AG08395 (cell line): ENCODE data around the gene FRAS1.

Experiments used
- DNase-seq: peaks from one replicate; pipeline ENCODE4 v3.0.0; 2012; ENCODE audit warnings: mixed read lengths, low spot score

Gene FRAS1

DNA sequence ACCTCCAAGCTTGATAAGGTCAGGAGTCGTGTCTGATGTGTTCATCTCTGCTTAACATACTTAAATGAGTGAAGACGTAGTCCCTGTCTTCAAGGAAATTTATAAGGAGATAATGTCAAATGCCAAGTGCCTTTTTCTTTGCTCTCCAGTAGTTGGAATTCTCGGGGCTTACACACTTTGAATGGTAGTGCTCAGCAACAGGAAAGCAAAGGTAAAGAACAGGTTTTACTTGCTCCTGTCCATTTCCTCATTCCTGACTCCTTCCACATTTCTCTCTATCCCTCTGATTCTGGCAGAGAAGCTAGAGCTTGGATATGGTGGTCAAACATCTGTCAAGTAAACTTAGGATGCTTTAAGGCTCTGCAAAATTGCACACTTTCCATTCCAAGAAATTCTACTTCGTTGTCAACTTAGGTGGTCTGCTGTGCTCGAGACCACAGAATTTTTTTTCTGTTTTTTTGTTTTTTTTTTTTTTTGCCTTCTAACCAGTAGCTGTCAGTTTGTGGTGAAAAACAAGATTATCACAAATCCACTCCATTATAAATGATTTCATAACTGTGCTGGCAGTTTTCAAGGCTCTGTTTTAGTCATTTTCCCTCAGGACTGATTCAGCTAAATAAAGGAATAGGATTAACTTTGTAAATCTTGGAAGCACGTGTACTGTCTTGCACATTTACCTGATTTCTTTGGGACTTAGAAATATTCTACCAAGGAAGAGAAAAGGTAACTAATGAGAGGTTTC is 313.7 kb downstream of the FRAS1 start:
- no peak for DNase-seq

DNA sequence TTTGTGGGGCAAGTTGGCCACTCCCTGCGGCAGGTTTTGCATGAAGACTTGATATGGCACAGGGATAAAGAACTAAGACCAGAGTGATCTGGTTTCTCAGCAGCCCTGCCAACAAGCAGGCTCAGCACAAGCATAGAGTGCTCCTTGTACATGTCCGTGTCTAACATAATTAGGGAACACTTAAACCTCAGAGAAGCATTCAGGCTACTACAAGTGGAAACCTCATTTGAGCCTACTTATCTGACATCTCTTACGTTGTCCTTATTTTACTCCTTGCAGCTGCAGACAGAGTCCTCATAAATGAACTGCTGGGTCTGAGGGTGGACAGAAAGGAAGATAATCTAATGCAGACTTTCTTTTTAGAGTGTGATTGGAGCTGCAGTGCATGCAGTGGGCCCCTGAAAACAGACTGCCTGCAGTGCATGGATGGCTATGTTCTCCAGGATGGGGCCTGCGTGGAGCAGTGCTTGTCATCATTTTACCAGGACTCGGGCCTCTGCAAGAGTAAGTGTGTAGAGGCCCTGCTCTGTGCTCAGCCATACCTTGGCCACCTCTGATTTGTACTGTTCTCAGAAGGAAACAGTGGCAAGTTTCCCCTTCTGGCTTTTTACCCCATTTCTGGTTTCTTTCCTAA is 315.3 kb downstream of the FRAS1 start:
- DNase-seq: no peak

DNA sequence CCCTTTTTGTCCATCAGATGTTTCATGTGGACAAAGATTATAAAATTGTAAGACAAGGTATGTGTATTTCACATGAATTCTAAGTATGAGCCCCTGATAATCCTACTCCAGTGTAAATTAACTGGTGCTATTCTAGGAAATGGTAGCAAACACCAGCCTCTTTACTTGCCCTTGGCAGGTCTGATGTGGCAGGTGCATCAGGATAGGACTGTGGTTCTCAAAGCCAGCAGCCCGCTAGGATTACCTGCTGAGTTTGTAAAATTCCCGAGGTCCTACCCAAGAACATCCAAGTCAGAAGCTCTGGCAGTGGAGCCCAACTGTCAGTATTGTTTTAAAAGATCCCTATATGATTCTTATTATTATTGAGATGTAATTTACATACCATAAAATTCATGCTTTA is 320.4 kb downstream of the FRAS1 start:
- no peak for DNase-seq

DNA sequence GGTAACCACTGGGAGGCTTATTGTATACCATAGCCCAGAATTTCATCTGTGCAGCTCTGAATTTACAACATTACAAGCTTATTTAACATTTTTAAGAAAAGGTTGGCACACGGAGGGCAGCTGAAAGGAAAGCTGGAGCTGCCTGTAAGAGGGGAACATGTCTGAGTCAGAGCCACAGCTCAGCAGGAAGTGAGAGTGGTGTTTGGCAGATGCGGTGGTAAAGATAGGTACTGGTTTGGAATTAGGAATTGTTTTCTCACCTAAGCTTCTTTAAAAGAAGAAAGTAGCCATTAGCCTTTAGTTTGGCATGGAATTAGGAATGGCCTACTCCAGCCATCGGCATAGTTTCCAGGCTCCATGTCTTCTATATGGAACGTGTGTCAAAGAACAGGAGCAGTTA is 321.9 kb downstream of the FRAS1 start:
- DNase-seq: no peak

DNA sequence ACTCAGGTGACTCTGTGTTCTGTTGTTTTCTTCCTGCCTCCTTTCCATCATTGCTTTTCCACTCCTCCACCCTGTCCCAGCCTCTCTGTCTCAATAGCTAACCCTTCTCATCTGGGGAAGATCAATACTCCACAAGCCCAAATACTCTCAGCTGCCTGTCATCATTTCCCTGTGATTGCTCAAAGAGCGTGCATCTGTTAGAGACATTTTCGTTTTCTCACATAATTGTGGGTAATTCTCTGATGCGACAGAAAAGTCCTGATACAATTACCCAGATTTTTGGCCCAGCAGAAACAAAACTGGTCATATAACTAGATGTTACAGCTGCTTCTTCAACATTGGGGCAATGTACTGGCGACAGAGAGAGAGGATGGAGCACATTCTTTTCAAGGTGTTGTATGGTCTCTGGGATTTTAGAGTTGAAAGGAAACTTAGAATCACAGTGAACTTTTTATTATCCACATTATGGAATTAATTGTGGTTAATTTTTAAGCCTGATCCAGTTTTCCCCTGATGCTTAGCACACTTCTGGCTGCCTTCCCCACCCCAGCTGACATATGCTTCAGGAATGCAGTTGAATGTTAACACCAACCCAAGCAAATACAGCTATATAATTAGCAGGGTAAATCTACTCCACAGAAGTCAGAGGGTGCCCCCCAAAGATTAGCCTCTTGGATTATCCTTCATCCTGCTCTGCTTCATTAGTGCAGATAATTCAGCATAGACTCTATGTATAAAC is 323.0 kb downstream of the FRAS1 start:
- DNase-seq: peak; percentile 61

DNA sequence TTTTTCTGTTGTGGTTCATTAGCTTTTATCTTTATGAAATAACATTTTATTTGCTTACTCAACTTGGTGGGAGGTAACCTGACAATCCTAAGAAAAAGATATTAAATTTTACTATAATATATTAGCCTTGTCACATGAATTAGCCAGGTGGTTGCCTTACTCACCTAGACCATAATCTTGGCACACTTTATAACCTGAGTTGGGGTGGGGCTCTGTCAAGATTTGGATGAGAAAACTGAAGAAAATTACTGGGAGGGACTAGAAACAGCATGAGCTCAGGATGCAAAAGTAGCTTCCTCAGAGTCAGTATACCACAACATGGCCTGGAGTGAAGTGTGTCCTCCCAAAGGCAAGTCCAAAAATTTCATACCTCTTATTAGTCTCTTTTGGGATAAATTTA is 329.6 kb downstream of the FRAS1 start:
- no peak for DNase-seq

DNA sequence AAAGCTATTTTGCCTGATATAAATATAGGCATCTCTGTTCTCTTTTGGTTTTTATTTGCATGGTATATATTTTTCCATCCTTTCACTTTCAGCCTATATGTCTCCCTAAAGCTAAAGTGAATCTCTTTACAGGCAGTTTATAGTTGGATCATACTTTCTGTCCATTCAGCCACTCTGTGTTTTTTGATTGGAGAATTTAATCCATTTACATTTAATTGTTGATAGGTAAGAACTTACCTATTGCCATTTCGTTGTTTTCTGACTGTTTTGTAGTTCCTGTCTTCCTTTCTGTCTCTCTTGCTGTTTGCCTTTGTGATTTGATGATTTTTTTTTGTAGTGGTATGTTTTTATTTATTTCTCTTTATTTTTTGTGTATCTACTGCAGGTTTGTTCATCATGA is 338.5 kb downstream of the FRAS1 start:
- DNase-seq: no peak

DNA sequence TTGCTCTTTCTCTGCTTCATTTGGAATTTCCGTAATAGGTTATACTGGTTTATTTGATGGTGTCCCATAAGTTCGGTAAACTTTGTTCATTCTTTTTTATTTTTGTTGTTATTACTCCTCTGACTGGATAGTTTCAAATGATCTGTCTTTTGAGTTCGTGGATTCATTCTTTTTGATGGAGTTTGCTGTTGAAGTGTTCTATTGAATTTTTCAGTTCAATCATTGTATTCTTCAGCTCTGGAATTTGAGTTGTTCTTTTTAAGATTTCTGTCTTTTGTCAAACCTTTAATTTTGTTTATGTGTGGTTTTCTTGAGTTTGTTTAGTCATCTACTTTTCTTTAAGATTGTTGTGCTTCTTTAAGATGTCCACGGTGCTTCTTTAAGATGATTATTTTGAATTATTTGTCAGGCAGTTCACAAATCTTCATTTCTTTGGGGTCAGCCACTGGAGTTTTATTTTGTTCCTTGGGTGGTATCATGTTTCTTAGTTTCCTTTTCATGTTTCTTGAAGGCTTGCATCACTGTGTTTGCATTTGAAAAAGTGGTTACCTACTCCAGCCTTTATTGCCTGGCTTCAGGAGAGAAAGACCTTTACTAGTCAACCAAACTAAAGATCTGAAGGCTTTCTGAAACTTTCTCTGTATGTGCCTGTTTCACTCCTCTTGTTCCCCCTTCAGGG is 339.6 kb downstream of the FRAS1 start:
- no peak for DNase-seq

DNA sequence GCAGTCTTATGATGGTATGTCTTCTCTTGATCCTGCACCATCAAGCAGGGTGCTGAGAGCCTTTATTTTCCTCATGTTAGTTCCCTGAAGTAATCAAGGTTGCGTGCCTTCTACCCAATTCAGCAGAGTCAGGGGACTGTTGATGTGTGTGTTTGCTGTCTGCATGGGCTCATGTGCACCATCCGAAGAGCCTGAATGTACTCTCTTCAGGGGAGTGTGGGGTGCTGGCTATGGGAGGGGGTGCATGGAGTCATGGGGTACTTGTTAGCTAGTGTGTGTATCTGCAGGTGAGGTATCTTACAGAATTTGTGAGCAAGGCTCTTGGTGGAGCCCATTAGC is 340.1 kb downstream of the FRAS1 start:
- no peak for DNase-seq

DNA sequence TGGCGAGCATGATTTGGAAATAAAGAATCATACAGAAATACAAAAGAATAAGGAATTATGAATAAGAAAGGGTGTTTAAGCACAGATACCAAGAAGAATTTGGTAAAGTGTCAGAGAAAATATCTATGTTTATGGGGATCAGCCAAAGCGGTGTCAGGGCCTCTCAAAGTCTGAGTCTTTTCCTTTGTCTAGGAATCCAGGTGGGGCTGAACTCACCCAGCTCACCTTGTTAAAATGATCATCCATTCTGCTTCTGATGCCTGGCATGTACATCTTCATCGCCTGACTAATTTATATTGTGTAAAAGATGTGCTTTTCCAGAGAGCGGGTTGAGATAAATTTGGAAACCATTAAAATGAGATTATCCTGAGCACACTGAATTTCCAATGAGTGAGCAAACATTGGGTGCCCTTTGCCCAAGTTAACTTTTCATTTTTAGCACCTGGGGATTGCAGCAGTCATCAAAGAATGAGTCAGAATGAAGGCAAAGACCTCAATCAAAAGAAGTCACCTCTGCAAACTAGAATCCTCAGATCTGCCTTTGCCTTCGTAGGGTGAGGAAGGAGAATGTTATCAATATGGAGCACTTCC is 352.6 kb downstream of the FRAS1 start:
- no peak for DNase-seq

DNA sequence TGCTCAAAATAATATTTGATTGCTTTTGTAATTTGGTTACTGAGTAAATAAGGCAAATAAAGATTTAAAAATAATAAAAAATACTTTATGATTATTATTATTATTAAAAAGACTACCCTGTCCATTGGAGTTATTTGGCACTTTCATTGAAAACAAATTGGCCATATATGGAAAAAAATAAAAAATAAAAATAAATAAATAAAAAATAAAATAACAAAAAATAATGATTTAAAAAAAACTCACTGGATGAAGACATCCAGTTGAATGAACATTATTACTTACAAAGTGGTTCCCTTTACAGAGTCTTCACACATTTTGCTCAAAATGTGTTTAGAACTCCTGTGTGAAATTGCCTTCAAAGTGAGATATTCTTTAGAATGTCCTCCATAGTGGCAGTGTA is 353.1 kb downstream of the FRAS1 start:
- DNase-seq: no peak

DNA sequence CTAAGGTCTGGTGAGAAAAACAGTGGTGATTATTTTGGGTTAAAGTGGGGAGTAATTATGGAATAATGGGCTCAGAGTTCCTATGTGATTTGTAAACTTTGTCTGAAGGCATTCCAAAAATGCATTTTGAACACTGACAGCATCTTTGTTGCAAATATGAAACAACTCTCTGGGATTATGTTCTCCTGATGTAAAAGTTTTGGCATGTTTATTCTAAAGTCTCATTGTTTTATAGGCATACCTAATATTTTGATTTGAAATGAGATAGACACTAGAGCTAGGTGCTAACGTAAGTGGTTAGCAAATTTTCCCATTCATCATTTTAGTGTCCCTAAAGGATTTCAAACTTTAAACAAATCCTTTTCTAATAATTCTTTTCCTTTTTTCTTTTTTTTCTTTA is 353.6 kb downstream of the FRAS1 start:
- DNase-seq: peak; percentile 23

DNA sequence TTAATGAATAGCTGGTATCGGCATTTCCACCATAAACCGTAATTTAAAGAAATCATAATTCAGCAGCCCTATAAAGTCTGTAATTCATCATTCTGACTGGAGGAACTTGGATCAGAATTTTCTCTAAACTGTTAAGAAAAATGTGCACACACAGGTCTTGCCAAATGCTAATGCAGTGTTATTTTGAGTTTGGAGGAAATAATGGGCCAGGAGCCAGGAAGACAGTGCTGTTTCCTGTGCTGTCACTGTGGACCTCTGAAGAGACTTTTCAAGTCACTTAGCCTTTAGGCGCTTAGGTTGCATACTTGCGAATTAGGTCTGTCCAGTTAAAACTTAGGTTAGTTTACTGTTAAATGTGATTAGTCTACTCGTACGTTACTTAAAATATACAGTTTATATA is 357.0 kb downstream of the FRAS1 start:
- no peak for DNase-seq

DNA sequence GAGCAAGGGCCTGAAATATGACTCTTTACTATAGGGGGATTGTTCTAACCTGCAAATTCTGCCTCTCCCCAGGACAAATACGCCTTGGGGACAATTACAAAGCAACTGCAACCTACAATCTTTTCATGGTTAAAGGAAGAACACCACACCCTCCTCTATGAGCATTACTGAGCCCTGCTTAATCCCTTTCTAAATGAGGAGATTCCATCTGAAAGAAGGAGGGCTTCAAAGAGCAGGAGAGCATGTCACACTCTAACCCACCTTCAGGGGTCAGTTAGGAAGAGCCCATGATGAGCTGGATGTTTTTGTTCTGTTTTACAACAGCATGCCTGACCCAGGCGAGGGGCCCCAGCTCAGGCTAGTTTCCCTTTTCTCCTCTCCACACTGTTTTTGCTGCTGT is 360.5 kb downstream of the FRAS1 start:
- no peak for DNase-seq

DNA sequence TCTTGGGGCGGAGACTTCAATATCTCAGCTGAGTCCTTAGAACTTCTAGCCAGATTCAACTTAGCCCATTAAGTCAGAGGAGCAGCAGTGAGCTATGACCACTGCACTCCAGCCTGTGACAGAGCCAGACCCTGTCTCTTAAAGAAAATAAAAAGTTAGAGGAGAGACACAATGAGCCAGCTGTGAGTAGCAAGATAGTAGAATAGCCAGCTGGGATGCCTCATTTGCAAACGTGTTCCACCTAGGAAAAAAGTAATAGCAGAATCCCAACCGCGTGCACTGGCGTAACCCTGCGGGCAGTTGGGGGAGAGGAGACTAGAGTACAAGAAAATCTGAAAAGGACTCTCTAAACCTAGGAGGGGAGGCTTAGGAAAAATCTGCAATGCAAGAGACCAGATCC is 361.3 kb downstream of the FRAS1 start:
- DNase-seq: no peak

DNA sequence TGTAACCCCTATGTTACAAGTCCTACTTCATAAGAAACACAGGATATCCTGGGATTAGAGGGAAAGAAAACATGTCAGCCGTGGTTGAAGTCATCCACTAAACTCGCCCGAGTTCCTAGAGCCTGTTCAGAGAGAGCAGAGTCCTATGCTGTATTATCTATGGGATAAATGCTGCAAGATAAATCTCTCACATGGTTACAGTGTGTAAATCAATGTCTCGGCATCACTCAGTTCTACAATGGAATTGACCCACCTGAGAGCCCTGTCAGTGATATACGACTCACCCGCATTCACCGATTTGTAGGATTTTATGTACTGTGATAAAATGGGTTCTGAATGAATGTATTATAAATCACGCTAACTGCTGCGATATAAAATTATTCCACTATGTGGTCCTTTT is 366.7 kb downstream of the FRAS1 start:
- no peak for DNase-seq

DNA sequence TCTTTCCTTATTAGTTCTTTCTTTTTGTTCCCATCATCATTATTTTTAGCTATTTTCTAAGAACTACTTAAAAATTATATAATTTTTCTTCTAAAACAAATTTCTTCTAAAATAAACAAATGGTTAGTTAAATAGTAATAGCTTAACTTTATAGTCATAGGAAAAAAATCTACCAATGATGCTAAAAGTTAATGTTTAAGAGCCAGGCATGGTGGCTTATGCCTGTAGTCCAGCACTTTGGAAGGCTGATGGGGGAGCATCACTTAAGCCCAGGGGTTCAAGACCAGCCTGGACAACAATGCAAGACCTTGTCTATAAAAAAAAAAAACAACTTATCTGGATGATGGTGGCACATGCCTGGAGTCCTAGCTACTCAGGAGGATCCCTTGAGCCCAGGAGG is 367.3 kb downstream of the FRAS1 start:
- DNase-seq: no peak

DNA sequence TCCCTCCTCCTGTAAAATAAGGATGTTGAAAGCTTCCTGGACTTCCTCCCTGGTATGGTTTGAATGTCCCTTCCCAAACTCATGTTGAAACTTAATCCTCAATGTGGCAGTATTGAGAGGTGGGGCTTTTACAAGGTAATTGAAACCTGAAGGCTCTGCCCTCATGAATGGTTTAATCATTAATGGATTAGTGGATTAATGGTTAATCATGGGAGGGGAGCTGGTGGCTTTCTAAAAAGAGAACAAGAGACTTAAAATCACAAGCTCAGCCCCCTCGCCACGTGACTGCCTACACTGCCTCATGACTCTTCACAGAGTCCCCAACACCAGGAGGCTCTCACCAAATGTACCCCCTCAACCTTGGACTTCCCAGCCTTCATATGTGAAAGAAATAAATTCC is 369.8 kb downstream of the FRAS1 start:
- no peak for DNase-seq

DNA sequence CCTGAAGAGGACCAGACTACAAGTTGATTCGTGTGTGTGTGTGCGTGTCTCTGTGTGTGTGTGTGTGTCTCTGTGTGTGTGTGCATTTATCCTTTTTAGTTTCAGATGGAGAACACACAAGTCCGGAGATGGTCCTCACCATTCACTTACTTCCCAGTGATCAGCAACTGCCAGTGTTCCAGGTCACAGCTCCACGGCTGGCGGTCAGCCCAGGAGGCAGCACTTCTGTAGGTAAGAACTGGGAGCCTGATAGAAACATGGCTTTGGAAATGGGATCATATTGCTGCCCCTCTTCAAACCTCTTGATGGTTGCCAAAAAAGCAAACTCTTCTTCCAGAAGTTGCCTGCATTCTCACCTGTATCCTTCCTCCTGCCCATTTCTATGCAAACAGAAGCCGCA is 371.9 kb downstream of the FRAS1 start:
- DNase-seq: no peak

DNA sequence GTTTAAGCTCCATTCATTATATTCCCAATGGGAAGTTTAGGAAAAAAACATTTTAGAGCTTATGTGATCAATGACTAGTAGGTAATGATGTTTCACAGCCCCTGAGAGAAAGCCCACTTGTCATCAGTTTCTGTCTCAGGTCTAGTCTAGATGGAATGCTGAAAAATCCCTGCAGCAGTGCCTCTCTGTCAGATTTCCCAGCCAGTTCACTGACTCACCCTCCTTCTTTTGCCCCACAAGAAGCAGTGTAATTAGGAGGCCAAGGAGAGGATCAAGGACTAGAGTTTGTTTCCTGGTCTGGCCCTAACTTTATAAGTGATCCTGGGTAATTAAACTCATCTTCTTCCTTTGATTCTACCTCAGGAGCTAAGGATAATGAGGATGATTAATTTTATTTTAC is 375.8 kb downstream of the FRAS1 start:
- DNase-seq: peak; percentile 78

DNA sequence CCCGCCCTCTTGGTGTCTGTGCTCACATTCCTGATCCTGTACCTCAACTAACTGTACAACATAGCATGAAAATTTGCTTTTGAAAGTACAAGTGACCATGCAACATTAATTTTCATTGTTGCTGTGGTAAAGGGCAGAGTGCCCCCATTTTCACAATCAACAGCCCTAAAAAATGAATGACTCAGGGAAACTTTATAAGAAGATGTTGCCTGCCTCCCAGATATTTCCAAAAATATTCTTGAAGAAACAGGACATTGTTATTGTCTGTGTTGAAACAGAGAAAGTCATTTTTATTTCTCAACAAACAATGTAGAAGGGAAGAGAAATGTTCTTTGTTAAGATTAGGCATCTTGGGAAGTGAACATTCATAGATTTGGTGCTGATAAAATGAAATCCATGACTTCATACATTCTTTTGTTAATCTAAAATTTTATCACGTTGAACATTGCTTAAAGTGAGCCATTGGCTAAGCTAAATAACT is 380.5 kb downstream of the FRAS1 start:
- peak; percentile 14 for DNase-seq

DNA sequence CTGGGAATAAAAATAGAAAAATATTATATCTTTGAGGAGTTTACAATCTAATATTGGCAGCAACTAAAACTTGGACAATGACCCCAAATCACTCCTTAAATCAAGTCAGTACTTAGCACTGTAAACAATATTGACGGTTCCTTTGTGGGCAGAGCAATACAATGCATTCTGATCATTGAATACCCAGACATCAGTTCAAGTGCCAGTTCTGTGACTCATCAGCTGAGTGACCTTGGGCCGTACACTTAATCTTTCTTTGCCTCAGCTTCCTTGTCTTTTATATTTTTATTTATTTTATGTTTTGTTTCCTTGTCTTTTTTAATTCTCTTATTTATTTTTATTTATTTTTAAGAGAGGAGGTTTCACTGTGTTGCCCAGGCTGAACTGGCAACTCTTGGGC is 382.2 kb downstream of the FRAS1 start:
- no peak for DNase-seq
